WTC11 (cell line): ENCODE data around the gene TWIST2. TPM values are rescaled to one million over a fixed set of nuclear protein-coding genes. Genes with fewer than 3 reads are reported as not detected.

Experiments used
- ATAC-seq: fragments of 200-7000 bp; cut with Tn5 transposase; 2 replicates; pipeline ENCODE4 v1.10.0; 2021; ENCODE audit warnings: mild to moderate bottlenecking, moderate library complexity
- CTCF ChIA-PET: fragments of 300-600 bp; sonication (Branson Sonifier 250); formaldehyde crosslinking; loops from one replicate; lab custom pipeline; 2021; ENCODE audit warnings: antibody characterized with exemption; lab: Charles Lee
- POLR2A ChIA-PET: fragments of 350-600 bp; sonication (Branson Sonifier 250); formaldehyde crosslinking; loops from one replicate; lab custom pipeline; 2021; ENCODE audit warnings: antibody characterized with exemption; lab: Charles Lee
- DNase-seq: peaks from one replicate; pipeline ENCODE4 v3.0.0; 2021; ENCODE audit warnings: low spot score
- H3K27ac Mint-ChIP-seq: 2 replicates; pipeline ENCODE4 v1.8.0; 2021; ENCODE audit warnings: mixed read lengths
- H3K27me3 Mint-ChIP-seq: 2 replicates; pipeline ENCODE4 v1.8.0; 2021; ENCODE audit warnings: low read depth, mild to moderate bottlenecking, moderate library complexity, mixed read lengths
- H3K36me3 Mint-ChIP-seq: 2 replicates; pipeline ENCODE4 v1.8.0; 2021; ENCODE audit warnings: mixed read lengths
- H3K4me1 Mint-ChIP-seq: 2 replicates; pipeline ENCODE4 v1.8.0; 2022; ENCODE audit warnings: mixed read lengths
- H3K4me3 Mint-ChIP-seq: 2 replicates; pipeline ENCODE4 v1.8.0; 2021; ENCODE audit warnings: mild to moderate bottlenecking, moderate library complexity, mixed read lengths
- H3K9me3 Mint-ChIP-seq: 2 replicates; pipeline ENCODE4 v1.8.0; 2021; ENCODE audit warnings: mixed read lengths
- JUN ChIP-seq: sonication (generic); formaldehyde crosslinking; IDR thresholded peaks from 2 replicates; pipeline ENCODE4 v1.8.0; 2023; ENCODE audit warnings: mild to moderate bottlenecking, missing genetic modification reagents
- SOX15 ChIP-seq: fragments of 250-450 bp; sonication (Bioruptor Pico); IDR thresholded peaks from 2 replicates; pipeline ENCODE4 v1.9.0; 2021; ENCODE audit warnings: mild to moderate bottlenecking
- TP53 ChIP-seq: sonication (generic); formaldehyde crosslinking; IDR thresholded peaks from 2 replicates; pipeline ENCODE4 v1.8.1; 2023; ENCODE audit warnings: mild to moderate bottlenecking, missing genetic modification reagents
- ZNF219 ChIP-seq: sonication (generic); formaldehyde crosslinking; IDR thresholded peaks from 2 replicates; pipeline ENCODE4 v1.8.0; 2023; ENCODE audit warnings: missing genetic modification reagents, mild to moderate bottlenecking, borderline replicate concordance
- ZNF317 ChIP-seq: sonication (generic); formaldehyde crosslinking; IDR thresholded peaks from 2 replicates; pipeline ENCODE4 v1.8.1; 2023; ENCODE audit warnings: low read depth, mild to moderate bottlenecking, moderate library complexity, missing genetic modification reagents, borderline replicate concordance
- ZNF416 ChIP-seq: fragments of 250-450 bp; sonication (Bioruptor Pico); IDR thresholded peaks from 2 replicates; pipeline ENCODE4 v1.9.0; 2021; ENCODE audit warnings: mild to moderate bottlenecking, inconsistent platforms
- ZNF423 ChIP-seq: fragments of 250-450 bp; sonication (Bioruptor Pico); IDR thresholded peaks from 2 replicates; pipeline ENCODE4 v2.1.2; 2022; ENCODE audit warnings: mild to moderate bottlenecking, moderate library complexity
- total RNA-seq: library from RNA; stranded (reverse); gene quantifications from 3 replicates; pipeline ENCODE4 v1.2.3, GENCODE V29; 2021
- TF ChIP-seq, protein P1 (sequence below): sonication (generic); formaldehyde crosslinking; IDR thresholded peaks from 2 replicates; pipeline ENCODE4 v1.8.1; 2023; ENCODE audit warnings: mild to moderate bottlenecking, missing genetic modification reagents
- TF ChIP-seq, protein P2 (sequence below): sonication (generic); formaldehyde crosslinking; IDR thresholded peaks from 2 replicates; pipeline ENCODE4 v1.8.1; 2023; ENCODE audit warnings: mild to moderate bottlenecking, missing genetic modification reagents, borderline replicate concordance
- TF ChIP-seq, protein P3 (sequence below): sonication (generic); formaldehyde crosslinking; IDR thresholded peaks from 2 replicates; pipeline ENCODE4 v1.8.0; 2022; ENCODE audit warnings: mild to moderate bottlenecking, missing genetic modification reagents
- TF ChIP-seq, protein P4 (sequence below): fragments of 250-450 bp; sonication (Bioruptor Pico); IDR thresholded peaks from 2 replicates; pipeline ENCODE4 v1.9.0; 2021; ENCODE audit warnings: mild to moderate bottlenecking, borderline replicate concordance
- TF ChIP-seq, protein P5 (sequence below): sonication (generic); formaldehyde crosslinking; IDR thresholded peaks from 2 replicates; pipeline ENCODE4 v1.8.1; 2022; ENCODE audit warnings: mild to moderate bottlenecking, missing genetic modification reagents, moderate library complexity, borderline replicate concordance

The TWIST2 gene
- total RNA-seq, 1 experiment from 2014 or later, result 5.7 TPM

DNA sequence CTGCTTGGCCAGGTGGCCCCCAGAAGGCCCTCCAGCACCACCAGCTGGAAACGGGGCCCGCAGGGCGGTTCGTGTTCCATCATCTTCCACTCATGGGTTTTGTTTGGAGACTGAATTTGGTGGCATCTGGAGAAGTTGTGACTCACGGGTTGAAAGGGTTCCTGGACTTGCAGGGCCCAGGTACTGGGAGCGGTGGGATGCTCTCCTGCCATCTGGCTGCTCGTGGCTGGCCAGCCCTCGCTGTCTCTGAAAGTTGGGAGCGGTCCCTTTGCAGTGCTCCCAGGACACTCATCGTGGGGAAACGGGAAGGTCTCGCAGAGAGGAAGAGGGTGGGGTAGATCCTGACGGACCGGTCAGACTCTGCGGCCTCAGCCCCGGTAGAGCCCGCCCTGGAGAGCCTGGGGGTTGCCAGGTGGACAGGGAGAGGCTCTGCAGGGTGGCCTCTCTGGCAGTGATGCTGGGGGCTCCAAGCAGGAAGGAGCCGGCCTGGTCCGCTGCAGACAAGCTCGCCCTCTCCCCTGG lies 47.5 kb downstream of the TWIST2 start:
- POLR2A ChIA-PET, result no interaction called here
- no peaks in the 10 kb centered on the region for H3K9me3 Mint-ChIP-seq
- H3K27me3 Mint-ChIP-seq, result no peaks in the 10 kb centered on the region
- TF ChIP-seq ZNF423 (CRISPR knock-in tag), result no peak
- TF ChIP-seq, protein P1, sequence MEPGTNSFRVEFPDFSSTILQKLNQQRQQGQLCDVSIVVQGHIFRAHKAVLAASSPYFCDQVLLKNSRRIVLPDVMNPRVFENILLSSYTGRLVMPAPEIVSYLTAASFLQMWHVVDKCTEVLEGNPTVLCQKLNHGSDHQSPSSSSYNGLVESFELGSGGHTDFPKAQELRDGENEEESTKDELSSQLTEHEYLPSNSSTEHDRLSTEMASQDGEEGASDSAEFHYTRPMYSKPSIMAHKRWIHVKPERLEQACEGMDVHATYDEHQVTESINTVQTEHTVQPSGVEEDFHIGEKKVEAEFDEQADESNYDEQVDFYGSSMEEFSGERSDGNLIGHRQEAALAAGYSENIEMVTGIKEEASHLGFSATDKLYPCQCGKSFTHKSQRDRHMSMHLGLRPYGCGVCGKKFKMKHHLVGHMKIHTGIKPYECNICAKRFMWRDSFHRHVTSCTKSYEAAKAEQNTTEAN (CRISPR knock-in tag), result no peak
- TF ChIP-seq, protein P2, sequence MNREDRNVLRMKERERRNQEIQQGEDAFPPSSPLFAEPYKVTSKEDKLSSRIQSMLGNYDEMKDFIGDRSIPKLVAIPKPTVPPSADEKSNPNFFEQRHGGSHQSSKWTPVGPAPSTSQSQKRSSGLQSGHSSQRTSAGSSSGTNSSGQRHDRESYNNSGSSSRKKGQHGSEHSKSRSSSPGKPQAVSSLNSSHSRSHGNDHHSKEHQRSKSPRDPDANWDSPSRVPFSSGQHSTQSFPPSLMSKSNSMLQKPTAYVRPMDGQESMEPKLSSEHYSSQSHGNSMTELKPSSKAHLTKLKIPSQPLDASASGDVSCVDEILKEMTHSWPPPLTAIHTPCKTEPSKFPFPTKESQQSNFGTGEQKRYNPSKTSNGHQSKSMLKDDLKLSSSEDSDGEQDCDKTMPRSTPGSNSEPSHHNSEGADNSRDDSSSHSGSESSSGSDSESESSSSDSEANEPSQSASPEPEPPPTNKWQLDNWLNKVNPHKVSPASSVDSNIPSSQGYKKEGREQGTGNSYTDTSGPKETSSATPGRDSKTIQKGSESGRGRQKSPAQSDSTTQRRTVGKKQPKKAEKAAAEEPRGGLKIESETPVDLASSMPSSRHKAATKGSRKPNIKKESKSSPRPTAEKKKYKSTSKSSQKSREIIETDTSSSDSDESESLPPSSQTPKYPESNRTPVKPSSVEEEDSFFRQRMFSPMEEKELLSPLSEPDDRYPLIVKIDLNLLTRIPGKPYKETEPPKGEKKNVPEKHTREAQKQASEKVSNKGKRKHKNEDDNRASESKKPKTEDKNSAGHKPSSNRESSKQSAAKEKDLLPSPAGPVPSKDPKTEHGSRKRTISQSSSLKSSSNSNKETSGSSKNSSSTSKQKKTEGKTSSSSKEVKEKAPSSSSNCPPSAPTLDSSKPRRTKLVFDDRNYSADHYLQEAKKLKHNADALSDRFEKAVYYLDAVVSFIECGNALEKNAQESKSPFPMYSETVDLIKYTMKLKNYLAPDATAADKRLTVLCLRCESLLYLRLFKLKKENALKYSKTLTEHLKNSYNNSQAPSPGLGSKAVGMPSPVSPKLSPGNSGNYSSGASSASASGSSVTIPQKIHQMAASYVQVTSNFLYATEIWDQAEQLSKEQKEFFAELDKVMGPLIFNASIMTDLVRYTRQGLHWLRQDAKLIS (CRISPR knock-in tag), result no peak
- TF ChIP-seq, protein P3, sequence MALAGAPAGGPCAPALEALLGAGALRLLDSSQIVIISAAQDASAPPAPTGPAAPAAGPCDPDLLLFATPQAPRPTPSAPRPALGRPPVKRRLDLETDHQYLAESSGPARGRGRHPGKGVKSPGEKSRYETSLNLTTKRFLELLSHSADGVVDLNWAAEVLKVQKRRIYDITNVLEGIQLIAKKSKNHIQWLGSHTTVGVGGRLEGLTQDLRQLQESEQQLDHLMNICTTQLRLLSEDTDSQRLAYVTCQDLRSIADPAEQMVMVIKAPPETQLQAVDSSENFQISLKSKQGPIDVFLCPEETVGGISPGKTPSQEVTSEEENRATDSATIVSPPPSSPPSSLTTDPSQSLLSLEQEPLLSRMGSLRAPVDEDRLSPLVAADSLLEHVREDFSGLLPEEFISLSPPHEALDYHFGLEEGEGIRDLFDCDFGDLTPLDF, result no peak
- TF ChIP-seq, protein P4, sequence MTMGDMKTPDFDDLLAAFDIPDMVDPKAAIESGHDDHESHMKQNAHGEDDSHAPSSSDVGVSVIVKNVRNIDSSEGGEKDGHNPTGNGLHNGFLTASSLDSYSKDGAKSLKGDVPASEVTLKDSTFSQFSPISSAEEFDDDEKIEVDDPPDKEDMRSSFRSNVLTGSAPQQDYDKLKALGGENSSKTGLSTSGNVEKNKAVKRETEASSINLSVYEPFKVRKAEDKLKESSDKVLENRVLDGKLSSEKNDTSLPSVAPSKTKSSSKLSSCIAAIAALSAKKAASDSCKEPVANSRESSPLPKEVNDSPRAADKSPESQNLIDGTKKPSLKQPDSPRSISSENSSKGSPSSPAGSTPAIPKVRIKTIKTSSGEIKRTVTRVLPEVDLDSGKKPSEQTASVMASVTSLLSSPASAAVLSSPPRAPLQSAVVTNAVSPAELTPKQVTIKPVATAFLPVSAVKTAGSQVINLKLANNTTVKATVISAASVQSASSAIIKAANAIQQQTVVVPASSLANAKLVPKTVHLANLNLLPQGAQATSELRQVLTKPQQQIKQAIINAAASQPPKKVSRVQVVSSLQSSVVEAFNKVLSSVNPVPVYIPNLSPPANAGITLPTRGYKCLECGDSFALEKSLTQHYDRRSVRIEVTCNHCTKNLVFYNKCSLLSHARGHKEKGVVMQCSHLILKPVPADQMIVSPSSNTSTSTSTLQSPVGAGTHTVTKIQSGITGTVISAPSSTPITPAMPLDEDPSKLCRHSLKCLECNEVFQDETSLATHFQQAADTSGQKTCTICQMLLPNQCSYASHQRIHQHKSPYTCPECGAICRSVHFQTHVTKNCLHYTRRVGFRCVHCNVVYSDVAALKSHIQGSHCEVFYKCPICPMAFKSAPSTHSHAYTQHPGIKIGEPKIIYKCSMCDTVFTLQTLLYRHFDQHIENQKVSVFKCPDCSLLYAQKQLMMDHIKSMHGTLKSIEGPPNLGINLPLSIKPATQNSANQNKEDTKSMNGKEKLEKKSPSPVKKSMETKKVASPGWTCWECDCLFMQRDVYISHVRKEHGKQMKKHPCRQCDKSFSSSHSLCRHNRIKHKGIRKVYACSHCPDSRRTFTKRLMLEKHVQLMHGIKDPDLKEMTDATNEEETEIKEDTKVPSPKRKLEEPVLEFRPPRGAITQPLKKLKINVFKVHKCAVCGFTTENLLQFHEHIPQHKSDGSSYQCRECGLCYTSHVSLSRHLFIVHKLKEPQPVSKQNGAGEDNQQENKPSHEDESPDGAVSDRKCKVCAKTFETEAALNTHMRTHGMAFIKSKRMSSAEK, result no peak
- no peak for TF ChIP-seq JUN (CRISPR knock-in tag)
- no peak for TF ChIP-seq ZNF219 (CRISPR knock-in tag)
- no peak for TF ChIP-seq ZNF416 (CRISPR knock-in tag)
- TF ChIP-seq ZNF317 (CRISPR knock-in tag), result no peak
- no peak for TF ChIP-seq TP53
- TF ChIP-seq SOX15, result no peak
- TF ChIP-seq, protein P5, sequence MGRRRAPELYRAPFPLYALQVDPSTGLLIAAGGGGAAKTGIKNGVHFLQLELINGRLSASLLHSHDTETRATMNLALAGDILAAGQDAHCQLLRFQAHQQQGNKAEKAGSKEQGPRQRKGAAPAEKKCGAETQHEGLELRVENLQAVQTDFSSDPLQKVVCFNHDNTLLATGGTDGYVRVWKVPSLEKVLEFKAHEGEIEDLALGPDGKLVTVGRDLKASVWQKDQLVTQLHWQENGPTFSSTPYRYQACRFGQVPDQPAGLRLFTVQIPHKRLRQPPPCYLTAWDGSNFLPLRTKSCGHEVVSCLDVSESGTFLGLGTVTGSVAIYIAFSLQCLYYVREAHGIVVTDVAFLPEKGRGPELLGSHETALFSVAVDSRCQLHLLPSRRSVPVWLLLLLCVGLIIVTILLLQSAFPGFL, result no peak
- TF ChIP-seq, all 79 proteins: peak for 0
- Mint-ChIP-seq H3K27ac (no peak overlapping the region), H3K36me3 (no peaks in the 10 kb centered on the region), H3K4me1 (peaks cover 2% of the 10 kb centered on the region; the same call in 1 of the 2 replicates), H3K4me3 (no peak overlapping the region)
- CTCF ChIA-PET, result interaction anchor here (1.3 kb wide), 1 partner anchor 20 kb away, joined by 8 read pairs; no protein-coding TSS in a partner anchor
- no peak for DNase-seq
- no peak for ATAC-seq
